IPS-18c (cell line): ENCODE results near the gene USP2.

Experiments used
- H3K4me3 ChIP-seq: 2 replicates; pipeline ENCODE4 v1.7.0; 2013; ENCODE audit warnings: low read depth, mild to moderate bottlenecking, low read length, moderate library complexity; ENCODE audit not compliant: insufficient read depth
- H3K9me3 ChIP-seq: one replicate; pipeline ENCODE4 v1.6.1; 2013; ENCODE audit warnings: mild to moderate bottlenecking, low read length, moderate library complexity; ENCODE audit not compliant: control insufficient read depth, insufficient read depth

USP2 gene

GRCh38 chr11:119342023-119342300, 39.5 kb downstream of the USP2 start:
- Histone ChIP-seq H3K9me3 (peaks cover 4% of the 10 kb centered on the region), H3K4me3 (no peak overlapping the region)

DNA sequence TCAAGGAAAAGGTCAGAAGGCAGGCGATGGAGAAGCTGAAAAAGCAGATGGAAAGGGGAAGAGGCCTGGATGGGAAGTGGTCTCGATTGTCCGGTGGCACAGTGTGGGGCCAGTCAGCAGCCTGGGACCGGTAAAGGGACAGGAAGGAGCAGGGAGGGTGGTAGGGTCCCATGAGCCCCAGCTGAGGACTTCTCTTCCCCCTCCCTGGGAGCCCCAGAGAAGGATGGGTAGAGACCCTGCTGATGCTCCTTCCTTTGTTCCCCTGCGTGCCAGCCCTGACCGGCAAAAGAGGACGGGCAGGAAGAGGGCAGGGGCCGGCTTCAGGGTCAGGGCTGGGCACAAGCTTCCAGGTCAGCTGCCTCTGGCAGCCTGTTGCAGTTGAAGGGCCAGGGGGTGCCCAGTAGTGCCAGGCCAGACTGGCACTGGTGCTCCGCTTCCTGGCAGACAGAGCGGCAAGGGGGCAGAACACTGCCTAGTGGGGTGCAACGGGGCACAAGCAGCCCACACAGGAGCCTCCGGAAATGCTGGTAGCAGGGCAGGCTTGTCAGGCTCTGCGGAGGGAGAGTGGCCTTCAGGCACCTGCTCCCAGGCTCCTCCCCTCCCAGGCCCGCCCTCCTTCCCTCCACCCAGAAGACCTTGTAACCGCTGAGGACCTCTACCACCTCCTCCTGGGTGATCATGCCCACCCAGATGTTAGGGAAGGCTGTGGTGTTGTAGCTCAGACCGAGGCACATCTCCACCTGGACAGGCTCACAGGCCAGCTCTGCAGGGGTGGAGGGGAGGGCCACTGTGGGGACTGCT, 40.1 kb downstream of the USP2 start:
- Histone ChIP-seq H3K9me3 (peaks cover 4% of the 10 kb centered on the region), H3K4me3 (peak overlapping the region; percentile 65; the same call in 1 of the 2 replicates)

GRCh38 chr11:119340335-119341221, 40.9 kb downstream of the USP2 start, which contains the start of gene C1QTNF5:
C1QTNF5 (minus strand) TSS chr11:119340883; CDS start chr11:119340397, 486 bp downstream.
- Histone ChIP-seq H3K4me3 (peak within 1 kb of the TSS; percentile 65), H3K9me3 (peaks cover 4% of the 10 kb centered on the region)

- Histone ChIP-seq H3K9me3 (peaks cover 1% of the 10 kb centered on the region), H3K4me3 (peak overlapping the region; percentile 65)
Measured at GRCh38 chr11:119339589-119340334, 41.7 kb downstream of the USP2 start.

DNA sequence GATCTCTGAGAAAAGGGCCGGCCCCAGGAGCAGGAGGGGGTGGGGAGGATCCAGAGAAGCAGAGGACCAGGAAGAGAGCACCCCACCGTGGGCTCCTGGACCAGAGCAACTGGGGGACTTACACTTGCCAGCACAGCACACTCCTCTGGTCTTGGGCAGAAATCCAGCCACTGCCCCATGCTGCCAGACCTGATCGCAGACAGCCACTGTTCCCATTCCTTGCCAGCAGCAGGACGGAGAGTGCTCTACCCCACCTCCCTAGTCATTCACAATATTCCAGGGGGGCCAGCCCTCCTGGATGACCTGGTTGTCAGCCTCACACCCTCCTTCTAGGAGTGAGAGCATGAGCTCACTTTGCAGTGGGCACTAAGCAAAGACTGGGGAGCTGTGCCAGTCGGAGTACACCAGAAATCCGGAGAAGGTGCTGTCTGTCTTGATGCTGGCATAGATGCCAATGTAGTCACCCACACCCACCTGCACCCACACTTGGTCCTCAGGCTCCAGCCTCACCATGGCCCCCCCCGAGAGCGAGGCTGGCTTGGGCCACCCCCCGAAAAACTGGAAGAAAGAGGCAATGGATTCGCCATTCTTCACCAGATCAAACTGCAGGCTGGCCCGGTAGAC, 42.4 kb downstream of the USP2 start:
- Histone ChIP-seq H3K9me3 (no peaks in the 10 kb centered on the region), H3K4me3 (peak overlapping the region; percentile 65)

DNA sequence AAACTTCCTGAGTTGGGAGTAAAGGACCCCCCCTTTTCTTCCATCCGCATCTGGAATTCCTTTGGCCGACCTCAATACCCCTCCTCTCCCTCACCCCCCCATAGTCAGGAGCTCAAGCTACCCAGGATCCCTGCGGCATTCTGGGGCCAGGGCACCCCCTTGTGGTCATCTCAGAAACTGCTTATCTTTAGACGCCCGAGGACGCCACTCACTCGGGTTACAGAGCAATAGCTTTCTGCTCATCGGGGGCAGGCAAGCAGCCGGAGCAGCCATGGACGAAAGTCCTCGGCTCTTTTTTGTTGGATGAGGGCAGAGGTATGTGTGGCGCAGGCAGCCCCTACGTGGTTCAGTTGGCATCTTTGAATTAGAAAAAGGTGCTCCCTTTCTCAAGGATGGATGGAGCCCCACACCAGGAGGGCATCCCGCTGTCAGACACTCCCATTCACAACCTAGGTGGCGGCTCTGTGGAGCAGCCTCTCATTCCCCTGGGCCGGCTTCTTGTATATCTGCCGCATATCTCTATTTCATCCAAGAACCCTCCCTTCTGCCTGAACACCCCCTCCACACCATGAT, 43.1 kb downstream of the USP2 start:
- Histone ChIP-seq H3K9me3 (no peaks in the 10 kb centered on the region), H3K4me3 (peak overlapping the region; percentile 36; the same call in 1 of the 2 replicates)

GRCh38 chr11:119337581-119338317, 43.7 kb downstream of the USP2 start:
- Histone ChIP-seq H3K9me3 (no peaks in the 10 kb centered on the region), H3K4me3 (peak overlapping the region; percentile 36)

GRCh38 chr11:119336744-119337469, 44.6 kb downstream of the USP2 start:
- no peak overlapping the region; the same call in 1 of the 2 replicates for H3K4me3 ChIP-seq
- H3K9me3 ChIP-seq: no peaks in the 10 kb centered on the region

DNA sequence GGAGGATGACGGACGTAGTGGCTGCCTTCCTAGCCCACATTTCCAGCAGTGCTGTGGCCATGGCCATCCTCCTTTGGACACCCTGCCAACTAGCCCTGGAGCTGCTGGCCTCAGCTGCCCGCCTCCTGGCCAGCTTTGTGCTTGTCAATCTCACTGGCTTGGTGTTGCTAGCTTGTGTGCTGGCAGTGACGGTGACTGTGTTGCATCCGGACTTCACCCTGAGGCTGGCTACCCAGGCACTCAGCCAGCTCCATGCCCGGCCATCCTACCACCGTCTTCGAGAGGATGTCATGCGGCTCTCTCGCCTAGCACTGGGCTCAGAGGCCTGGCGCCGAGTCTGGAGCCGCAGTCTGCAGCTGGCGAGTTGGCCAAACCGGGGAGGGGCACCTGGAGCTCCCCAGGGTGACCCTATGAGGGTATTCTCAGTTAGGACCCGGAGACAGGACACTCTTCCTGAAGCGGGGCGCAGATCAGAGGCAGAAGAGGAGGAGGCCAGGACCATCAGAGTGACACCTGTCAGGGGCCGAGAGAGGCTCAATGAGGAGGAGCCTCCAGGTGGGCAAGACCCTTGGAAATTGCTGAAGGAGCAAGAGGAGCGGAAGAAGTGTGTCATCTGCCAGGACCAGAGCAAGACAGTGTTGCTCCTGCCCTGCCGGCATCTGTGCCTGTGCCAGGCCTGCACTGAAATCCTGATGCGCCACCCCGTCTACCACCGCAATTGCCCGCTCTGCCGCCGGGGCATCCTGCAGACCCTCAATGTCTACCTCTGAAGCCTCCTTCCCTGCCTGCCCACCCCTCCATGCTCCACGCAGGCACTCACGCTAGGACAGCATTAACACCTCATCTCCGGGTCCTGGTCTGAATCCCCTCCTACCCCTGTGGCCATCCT, 45.6 kb downstream of the USP2 start:
- Histone ChIP-seq H3K4me3 (peak overlapping the region; percentile 91), H3K9me3 (no peaks in the 10 kb centered on the region)

DNA sequence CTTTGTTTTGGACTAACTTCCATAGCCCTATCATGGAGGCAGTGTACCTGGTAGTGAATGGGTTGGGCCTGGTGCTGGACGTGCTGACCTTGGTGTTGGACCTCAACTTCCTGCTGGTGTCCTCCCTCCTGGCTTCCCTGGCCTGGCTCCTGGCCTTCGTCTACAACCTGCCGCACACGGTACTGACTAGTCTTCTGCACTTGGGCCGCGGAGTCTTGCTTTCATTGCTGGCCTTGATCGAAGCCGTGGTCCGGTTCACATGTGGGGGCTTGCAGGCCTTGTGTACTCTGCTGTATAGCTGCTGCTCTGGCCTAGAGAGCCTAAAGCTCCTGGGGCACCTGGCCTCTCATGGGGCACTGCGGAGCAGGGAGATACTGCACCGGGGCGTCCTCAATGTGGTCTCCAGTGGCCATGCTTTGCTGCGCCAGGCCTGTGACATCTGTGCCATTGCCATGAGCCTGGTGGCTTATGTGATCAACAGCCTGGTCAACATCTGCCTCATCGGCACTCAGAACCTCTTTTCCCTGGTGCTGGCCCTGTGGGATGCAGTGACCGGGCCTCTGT, 46.3 kb downstream of the USP2 start:
- no peaks in the 10 kb centered on the region for H3K9me3 ChIP-seq
- H3K4me3 ChIP-seq: peak overlapping the region; percentile 91

DNA sequence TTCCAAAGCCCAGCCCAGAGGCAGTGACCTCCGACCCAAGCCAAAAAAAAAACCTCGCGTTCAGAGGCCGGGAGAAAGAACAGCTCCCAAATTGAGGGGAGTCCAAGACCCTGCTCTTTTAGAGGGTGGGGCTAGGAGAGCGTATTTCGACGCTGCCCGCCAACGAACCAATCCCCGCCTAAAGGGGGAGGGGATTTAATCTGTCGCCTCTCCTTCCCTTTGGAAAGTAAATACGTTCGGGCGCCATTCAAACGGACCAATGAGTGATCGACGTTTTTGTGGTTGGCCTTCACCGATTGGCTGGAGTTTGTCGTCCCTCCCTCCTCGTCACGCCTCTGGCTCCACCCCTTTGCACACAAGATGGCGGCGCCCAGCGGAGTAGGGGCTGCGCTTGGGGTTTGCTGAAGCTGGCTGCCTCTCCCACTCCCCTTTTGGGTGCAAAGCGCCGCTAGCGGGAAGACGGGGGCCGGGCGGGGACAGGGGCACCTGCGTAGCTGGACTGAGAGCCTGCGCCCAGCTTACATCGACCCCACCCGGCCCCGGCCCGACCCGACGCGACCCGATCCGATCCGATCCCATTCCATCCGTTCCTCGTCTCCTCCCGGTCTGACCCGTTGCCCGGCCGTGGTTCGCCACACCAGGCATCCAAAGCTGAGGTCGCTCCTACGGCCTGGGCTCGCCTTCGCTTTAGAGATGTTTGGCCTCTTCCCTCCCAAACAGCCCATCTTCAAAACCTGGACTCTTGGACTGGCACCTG, 47.1 kb downstream of the USP2 start, which contains the start of gene RNF26:
RNF26 (plus strand) TSS at position 354 of the 757 bp plus-strand sequence. CDS start 596 bp downstream, outside the sequence.
- Histone ChIP-seq H3K4me3 (peak within 1 kb of the TSS; percentile 91), H3K9me3 (no peaks in the 10 kb centered on the region)

DNA sequence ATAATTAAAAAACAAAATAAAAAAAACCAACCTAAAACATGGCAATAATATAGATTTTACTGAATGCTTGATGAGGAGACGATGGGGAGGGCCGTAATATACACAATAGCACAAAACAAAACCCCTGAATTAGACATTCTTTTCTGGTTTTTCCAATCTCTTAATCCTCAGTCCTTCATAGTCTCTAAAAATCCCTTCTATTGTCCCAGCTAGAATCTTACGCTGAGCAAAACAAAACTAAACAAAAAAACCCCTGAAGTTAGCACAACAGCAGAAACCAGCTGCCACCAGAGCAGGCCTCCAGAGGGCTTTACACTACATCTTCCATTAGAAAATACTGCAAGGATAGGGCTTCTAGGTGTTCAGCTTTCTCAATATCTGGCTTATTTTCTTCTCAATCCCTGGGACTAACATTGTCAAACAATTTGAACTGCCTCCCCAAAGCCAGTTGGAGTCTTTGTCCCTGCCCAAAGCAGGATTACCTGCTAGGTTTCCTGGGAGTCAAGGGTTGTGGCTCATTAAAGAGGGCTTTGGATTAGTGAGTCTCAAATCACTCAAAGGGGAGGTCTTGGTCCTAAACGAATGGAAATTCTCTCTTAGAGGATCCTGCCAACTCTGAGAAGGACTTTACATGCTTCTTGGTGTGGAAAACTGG, 49.3 kb downstream of the USP2 start:
- no peak overlapping the region for H3K4me3 ChIP-seq
- H3K9me3 ChIP-seq: no peaks in the 10 kb centered on the region

- Histone ChIP-seq H3K9me3 (no peaks in the 10 kb centered on the region), H3K4me3 (no peak overlapping the region)
Measured at GRCh38 chr11:119330237-119330636, 51.3 kb downstream of the USP2 start.
